NCI-H2227 (cell line): ENCODE results near the gene PTPRT.

Experiments used
- DNase-seq: peaks from one replicate; lab custom pipeline; 2025; ENCODE audit not compliant: unreplicated experiment; lab: John Stamatoyannopoulos, UW

Gene PTPRT

GRCh38 chr20:43189554-43190331, at the start of gene PTPRT:
Gene PTPRT, minus strand, starts transcription at chr20:43189906. Its CDS starts 173 bp downstream, at chr20:43189733.
- no peak for DNase-seq

- no peak for DNase-seq
These were observed 49.1 kb upstream of the PTPRT start for GRCh38 chr20:43238833-43239232.

GRCh38 chr20:43238266-43238665, 48.6 kb upstream of the PTPRT start:
- no peak for DNase-seq

GRCh38 chr20:43237651-43238168, 48.0 kb upstream of the PTPRT start:
- DNase-seq, result no peak

- DNase-seq, result no peak
These were observed 46.3 kb upstream of the PTPRT start for GRCh38 chr20:43235998-43236397.

- DNase-seq, result no peak
These were observed 42.1 kb upstream of the PTPRT start for GRCh38 chr20:43231829-43232228.

GRCh38 chr20:43229696-43230095, 40.0 kb upstream of the PTPRT start:
- no peak for DNase-seq

- no peak for DNase-seq
These were observed 30.9 kb upstream of the PTPRT start for GRCh38 chr20:43220612-43221011.

GRCh38 chr20:43210901-43211300, 21.2 kb upstream of the PTPRT start:
- DNase-seq, result no peak

GRCh38 chr20:43209831-43210230, 20.1 kb upstream of the PTPRT start:
- DNase-seq, result no peak

- no peak for DNase-seq
These were observed 16.0 kb upstream of the PTPRT start for GRCh38 chr20:43205699-43206098.

GRCh38 chr20:43202100-43202499, 12.4 kb upstream of the PTPRT start:
- no peak for DNase-seq

GRCh38 chr20:43198607-43199006, 8.9 kb upstream of the PTPRT start:
- DNase-seq, result no peak

GRCh38 chr20:43196243-43196642, 6.5 kb upstream of the PTPRT start:
- no peak for DNase-seq

- DNase-seq, result no peak
These were observed 4.4 kb upstream of the PTPRT start for GRCh38 chr20:43194137-43194536.

- no peak for DNase-seq
These were observed 3.7 kb upstream of the PTPRT start for GRCh38 chr20:43193443-43193842.

GRCh38 chr20:43191946-43192863, 2.5 kb upstream of the PTPRT start:
- no peak for DNase-seq

- no peak for DNase-seq
These were observed 1.4 kb upstream of the PTPRT start for GRCh38 chr20:43191143-43191542.

GRCh38 chr20:43190332-43190953, 737 bp upstream of the PTPRT start:
- no peak for DNase-seq

GRCh38 chr20:43188861-43189553, 699 bp downstream of the PTPRT start:
- peak; percentile 13 for DNase-seq

- DNase-seq, result no peak
These were observed 1.5 kb downstream of the PTPRT start for GRCh38 chr20:43188234-43188653.
